HG03442 (cell line): ENCODE results near the gene ASCC2.

Source experiments
- ATAC-seq: cut with Tn5 transposase; IDR thresholded peaks from one replicate; pipeline ENCODE4 v1.9.1; 2021; ENCODE audit warnings: mild to moderate bottlenecking, moderate library complexity; ENCODE audit not compliant: unreplicated experiment

The ASCC2 gene

DNA sequence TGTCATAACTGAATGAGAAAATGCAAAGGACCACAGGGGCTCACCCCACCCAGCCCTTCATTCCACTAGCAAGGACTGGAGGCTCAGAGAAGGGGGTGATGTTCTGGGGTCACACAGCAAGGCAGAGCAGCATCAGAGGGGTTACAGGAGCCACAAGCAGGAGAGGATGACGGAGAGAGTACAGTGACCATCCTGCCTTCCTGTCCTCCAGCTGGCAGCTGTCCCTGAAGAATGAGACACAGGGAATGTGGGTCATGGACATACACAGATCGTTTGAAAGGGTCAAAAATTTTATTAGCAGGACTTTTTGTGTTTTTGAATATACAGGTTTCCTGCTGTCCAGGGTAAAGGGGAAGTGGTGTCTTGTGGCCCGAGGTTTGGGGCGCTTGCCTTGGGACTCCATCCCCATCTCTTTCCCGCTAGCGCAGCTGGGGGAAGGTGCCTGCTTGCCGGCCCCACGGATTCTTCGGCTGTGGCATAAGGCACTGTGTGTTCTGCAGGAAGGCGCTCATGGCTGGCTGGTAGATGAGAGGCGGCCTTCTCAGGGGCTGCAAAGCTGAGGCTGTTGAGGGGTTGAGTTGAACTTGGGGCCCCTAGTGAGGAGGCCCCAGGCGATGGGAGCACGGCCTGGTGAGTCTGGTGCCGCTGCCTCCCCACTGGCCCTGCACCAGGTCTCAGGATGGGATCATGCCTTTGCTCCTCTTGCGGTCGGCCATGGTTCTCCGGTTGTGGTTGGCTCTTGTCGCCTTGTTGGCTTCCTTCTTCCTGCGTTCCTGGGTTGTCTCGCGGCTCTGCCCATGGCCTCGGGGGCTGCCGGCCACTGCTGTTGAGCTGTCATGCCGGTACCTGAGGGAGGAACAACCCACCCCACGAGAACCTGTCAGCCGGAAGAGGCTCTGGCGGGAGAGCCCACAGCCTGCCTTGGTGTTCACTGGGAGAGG lies 49.5 kb downstream of the ASCC2 start:
- ATAC-seq, result no peak

DNA sequence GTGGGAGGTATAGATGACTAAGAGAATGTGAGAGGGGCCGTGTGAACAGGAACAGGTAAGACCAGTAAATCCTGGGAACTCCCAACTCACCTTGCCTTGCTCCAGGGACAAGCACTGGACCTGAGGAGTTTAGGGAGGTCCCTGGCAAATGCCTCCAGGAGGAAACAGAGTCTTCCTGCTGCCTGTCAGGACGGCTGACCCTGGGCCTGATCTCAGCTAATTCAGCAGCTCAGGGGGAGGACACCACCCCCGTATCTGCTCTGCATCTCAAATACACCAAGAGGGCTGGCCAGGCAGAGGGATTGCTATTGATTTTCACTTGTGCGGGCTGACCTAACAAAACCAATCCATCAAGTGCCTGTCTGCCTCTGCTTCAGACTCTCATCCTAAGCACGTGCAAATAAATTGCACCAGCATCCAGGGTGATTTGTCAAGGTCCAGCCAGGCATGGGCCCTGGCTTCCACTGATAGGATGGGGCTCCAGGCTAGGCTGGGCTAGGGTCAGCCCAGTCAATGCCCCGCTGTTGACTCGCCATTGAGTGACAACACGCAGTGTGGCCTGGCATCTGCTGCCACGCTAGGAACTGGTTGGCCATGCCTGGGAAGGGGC lies 50.6 kb downstream of the ASCC2 start:
- ATAC-seq, result no peak

- no peak for ATAC-seq
Observed at GRCh38 chr22:29786031-29786430, 52.0 kb downstream of the ASCC2 start.

GRCh38 chr22:29784451-29785361 lies 53.4 kb downstream of the ASCC2 start:
- ATAC-seq, result no peak

GRCh38 chr22:29782061-29782845 lies 55.8 kb downstream of the ASCC2 start:
- ATAC-seq, result no peak

- ATAC-seq, result no peak
Observed at GRCh38 chr22:29780748-29781676, 57.1 kb downstream of the ASCC2 start.

DNA sequence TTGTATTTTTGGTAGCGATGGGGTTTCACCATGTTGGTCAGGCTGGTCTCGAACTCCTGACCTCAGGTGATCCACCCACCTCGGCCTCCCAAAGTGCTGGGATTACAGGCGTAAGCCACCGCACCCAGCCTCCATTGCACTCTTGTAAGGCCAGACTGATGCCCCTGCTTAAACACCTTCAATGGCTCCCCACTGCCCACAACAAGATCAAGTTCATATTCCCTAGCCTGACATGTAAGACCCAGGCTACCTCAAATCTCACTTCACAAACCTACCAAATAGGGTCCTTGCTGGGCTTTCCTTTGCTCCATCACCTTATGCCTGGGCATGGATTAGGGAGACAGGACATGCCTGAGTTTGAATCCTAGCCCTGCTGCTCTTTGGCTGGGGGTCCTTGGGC lies 57.9 kb downstream of the ASCC2 start:
- ATAC-seq, result no peak

DNA sequence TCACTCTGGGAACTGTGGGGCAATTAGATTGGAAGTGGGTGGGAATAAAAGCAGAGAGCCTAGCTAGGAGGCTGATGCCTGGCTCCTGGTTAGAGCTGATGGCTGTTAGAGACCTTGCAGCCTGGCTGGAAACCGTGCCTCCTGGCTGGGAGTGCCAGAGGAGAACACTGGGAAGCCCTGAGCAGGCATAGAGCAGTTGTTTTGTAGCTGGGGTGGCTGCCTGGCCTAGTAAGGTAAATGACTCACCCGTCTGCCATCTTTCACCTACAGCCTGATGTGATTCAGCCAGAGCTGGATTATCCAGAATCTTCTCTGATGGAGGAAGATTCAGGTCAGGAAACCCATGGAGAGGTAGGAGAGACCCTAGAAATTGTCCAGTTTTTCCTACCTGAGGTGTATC lies 64.8 kb downstream of the ASCC2 start:
- no peak for ATAC-seq

- no peak for ATAC-seq
Observed at GRCh38 chr22:29772170-29772641, 65.9 kb downstream of the ASCC2 start.

GRCh38 chr22:29769723-29770321 lies 68.3 kb downstream of the ASCC2 start:
- ATAC-seq, result no peak

DNA sequence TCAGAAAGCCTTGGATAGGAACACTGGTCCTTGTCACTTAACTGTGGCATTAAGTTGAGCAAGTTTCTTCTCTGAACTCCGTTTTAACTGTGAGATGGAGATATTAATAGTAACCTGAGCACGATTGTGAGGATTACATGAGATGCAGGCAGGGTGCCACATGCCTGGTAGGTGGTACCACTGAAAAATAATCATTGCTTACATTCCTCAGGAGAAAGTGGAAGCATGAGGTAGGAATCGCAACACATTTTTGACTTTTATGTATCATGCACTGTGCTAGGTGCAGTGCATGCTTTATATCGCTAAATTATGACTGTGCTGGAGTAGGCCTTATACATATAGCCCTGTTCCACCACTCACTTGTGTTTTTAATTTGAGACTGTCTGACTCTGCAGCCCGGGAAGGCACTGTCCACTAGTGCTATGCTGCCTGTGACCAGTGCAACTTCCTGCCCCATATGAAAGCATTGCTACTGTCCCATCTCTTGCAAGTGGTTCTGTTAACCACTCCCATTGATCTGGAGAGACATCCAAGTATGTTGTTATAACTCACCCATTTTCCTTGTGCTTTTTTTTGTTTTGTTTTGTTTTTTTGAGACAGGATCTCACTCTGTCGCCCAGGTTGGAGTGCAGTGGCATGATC lies 69.9 kb downstream of the ASCC2 start:
- no peak for ATAC-seq

DNA sequence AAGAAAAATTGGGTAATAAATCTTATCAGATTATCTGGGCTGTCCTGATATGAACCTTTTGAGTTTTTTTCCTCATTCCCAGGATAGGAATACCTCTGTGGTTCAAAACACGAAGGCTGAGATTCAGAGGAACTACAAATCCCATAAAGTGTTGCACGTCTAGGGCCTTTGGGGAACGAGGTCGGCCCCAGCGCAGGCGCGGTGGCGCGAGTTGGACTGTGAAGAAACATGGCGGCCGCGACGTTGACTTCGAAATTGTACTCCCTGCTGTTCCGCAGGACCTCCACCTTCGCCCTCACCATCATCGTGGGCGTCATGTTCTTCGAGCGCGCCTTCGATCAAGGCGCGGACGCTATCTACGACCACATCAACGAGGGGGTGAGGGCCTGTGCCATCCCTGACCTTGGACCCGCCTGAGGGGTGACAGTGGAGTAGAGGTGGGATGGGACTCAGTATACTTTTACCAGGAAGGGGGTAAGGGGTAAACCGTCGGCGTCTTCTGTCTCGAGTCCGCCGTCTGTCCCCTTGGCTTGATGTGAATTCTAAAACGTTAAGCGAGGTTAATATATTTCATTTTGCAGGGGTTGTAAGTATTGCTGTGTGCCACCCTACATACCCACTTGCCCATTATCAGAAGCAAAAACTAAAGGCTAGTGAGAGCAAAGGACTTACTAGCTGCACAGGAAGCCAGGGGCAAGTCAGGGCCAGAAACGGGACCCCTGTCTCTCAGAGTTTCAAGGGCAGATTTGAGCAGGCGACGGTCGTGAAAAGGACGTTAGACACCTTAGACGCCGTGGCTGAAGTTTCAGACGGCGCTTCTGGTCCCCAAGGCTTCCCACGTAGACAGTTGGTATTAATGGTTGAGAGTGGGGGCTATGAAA lies 70.7 kb downstream of the ASCC2 start, which contains the start of gene UQCR10:
TSS of gene UQCR10 (plus strand) at position 199 of the 881 bp plus-strand sequence. CDS start at position 229, 30 bp downstream.
- ATAC-seq, result peak; percentile 48

GRCh38 chr22:29766632-29767170 lies 71.4 kb downstream of the ASCC2 start, which contains the start of gene ZMAT5:
ZMAT5 (minus strand) TSS chr22:29767007; CDS start chr22:29748544, 18,463 bp downstream.
- ATAC-seq, result peak; percentile 87

DNA sequence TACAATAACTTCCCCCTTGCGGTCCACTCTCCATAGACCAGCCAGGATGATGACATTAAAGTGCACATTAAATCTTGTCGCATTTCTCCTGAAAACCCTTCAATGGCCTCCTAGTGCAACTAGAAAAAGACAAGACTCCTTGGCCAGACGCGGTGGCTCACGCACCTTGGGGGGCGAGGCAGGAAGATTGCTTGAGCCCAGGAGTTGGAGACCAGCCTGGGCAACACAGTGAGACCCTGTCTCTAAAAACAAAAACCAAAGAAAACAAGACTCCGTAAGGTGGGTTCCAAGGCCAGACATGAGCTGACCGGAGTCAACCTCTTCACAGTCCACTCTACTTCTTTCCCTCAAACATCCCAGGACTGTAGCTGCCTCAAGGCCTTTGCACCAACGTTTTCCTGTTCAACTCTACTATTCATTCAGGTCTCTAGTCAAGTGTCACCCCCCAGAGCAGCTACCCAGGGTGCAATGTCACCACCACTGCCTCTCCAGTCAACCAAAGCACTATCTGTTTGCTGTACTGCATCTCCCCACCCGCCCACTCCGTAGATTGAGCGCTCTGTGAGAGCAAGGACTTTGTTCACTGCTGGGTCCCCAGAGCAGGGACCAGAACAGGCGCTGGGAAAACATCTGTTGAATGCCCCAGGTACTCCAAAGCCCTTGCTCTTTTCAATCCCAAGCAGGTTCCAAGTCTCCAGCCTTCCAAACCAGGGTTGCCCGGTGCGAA lies 72.0 kb downstream of the ASCC2 start:
- ATAC-seq, result no peak

DNA sequence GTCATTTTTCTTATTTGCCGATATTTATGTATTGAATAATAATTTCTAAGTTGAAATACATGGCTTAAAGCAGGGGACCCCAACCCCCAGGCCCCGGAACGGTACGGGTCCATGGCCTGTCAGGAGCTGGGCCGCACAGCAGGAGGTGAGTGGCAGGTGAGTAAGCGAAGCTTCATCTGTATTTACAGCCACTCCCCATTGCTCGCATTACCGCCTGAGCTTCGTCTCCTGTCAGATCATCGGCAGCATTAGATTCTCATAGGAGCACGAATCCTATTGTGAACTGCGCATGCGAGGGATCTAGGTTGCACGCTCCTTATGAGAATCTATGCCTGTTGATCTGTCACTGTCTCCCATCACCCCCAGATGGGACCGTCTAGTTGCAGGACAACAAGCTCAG lies 75.8 kb downstream of the ASCC2 start:
- no peak for ATAC-seq

GRCh38 chr22:29758959-29759358 lies 79.1 kb downstream of the ASCC2 start:
- ATAC-seq, result no peak
